HG03460 (cell line): ENCODE measurements around the gene ITM2C.

Experiments used
- ATAC-seq: cut with Tn5 transposase; IDR thresholded peaks from one replicate; pipeline ENCODE4 v1.9.1; 2021; ENCODE audit not compliant: unreplicated experiment

Gene ITM2C

DNA sequence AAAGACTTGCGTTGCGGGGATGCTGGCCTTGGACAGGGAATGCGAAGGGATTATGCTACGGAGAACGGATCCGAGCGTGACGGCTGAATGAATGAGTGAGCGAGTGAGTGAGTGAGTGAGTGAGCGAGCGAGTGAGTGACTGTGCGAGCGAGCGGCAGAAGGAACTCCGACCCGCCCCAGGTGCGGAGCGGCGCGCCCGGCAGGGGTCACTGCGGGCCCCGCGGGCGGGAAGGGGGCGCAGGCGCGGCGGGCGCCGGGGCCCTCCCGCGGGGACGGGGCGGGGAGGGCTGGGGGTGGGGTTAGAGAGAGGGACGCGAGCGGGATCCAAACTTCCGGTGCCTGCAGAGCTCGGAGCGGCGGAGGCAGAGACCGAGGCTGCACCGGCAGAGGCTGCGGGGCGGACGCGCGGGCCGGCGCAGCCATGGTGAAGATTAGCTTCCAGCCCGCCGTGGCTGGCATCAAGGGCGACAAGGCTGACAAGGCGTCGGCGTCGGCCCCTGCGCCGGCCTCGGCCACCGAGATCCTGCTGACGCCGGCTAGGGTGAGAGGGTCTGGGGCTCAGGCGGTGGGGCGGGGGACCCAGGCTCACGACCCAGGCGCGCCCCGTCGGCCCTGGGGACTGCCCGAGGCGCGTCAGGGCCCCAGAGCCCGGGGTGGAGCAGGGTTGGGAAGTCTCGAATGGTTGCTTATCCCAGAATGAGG, at the start of gene ITM2C:
TSS of gene ITM2C (plus strand) at position 338 of the 702 bp plus-strand sequence. CDS start at position 422, 84 bp downstream.
- ATAC-seq, result peak; percentile 59

DNA sequence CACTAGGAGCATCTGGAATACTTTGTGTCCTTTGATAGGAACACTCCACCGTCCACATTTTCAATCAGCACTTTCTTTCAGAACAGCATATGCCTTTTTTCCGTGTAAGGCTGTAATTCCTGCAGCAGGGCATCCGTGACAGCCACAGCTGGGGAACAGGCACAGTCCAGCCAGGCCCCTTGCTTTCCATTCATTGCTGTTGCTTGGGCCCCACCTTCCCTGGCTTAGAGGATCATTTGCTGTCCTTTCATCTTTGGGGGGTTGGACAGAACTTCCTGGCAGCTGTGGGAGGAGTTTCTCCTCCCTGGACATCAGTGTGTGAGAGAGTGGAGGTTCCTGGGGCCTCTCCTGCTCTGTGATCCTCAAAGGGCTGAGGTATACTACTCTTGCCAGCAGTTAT, 49.7 kb upstream of the ITM2C start:
- no peak for ATAC-seq

DNA sequence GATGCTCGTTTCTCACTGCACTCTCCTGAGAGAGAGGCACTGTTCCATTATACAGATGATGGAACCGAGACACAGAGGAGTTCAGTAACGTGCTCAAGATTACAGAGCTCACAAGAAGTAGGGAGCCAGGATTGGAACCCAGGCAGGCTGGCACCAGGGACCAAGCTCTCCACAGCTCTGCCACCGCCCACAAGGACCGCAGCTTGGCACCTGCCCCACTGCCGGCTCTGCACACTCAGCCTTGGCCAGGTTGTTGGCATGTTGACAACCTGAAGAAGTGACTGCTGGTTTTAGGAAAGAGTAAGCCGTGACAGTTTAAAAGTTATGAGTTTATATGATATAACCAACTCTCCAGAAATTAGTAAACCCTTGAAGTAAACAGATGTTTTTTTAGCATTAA, 48.0 kb upstream of the ITM2C start:
- ATAC-seq, result no peak

DNA sequence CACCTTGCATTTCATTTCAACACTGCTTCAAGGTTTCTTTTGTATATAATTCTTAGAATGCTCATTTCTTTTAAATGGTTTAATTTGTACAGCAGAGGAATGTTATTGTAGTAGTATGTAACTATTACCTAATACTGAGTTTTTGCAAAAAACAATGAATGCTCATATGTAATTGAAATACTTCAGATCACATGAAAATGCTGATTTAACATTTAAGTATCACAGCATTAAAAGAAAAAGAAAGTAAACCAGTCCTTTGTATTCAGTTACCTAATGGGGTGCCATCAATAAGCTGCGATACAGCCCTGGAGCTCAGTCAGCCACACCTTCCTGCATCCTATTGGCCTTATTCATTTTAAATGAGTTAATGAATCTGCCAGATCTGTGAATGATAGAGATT, 45.3 kb upstream of the ITM2C start:
- ATAC-seq, result no peak

DNA sequence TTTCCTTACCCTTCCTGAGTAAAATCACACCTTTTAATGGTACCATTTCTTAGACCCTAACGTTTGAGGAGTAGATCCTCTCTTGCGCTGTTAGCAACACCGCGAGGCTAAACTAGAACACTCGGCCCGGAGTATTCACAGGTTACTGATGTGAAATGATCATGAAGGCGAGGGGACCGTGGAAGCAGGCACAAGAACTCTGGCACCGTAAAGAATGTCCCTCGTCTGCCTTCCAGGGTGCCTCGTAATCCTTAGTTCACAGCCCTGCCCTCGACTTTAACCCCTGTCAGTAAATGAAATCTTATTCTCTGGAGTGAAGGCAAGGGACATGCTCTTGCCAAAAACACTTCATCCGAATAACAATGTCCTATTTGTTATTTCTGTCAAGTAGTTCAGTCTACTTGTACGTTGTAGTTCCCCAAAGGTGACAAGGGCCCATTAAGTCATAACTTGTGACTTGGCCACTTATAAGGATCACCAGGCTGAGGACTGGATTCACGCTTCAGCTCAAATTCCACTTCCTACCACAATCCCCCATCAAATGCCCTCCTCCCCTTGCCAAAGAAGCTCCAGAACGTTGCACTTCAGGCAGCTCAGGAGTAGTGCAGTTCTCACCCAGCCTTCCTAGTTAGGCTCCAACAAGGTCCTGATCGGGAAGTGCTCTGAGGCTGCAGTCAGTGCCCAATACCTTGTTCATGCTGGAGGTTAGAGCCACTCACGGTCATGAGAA, 43.3 kb upstream of the ITM2C start:
- no peak for ATAC-seq

DNA sequence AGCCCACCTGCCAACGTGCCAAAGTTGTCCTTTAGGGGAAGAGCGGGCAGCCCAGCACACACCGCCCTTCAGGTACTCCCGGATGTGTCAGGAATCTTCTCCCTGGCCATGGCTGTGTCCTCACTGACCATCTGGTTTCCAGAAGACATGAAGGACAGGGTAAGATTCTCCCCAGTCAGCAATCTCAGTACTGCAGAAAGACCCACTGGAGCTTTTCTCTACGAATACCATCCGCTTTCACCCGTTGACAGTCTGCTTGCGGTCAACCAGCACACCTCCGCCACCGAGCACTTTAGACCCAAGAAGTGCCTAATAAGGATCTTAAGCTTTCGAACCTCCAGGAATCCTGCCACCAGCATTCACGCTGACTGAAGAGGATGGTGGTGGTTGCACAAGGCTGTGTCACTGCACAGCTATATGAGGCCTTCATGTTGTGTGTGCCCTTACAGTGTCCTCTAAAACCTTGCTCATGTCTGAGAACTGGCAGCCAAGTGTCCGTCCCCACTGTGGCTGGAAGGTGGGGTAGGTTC, 42.7 kb upstream of the ITM2C start:
- ATAC-seq, result no peak

DNA sequence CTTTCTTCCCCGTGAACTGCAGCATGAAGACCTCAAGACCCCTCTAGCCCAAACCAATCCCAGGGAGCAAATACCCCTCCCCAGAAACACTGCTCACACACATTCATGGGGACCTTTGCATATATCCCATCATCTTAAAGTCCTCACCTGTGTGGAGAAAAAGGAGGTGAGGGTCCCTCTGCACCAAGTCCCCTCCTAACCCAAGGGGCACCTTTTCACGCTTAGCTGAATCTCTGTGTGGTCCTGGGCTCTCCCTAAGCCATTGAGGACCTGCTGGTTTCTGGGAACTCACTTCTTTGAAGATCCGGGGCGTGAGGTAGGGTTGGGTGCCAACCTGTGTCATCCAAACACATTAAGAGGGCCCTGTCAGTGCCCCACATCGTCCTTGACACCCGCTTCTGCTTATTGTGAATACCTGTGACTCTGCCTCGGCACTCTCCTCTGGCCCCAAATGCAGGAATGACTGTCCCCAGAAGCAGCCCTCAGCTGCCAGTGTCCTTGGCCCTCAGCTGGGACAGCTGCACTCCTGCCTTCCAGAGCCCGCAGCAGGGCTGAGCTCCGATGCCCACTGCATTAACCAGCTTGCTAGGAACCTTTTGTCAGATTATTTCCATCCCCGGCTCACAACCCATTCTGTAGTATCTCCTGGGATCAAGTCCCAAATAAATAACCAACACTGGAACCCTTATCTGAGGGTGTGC, 41.3 kb upstream of the ITM2C start:
- ATAC-seq, result no peak

DNA sequence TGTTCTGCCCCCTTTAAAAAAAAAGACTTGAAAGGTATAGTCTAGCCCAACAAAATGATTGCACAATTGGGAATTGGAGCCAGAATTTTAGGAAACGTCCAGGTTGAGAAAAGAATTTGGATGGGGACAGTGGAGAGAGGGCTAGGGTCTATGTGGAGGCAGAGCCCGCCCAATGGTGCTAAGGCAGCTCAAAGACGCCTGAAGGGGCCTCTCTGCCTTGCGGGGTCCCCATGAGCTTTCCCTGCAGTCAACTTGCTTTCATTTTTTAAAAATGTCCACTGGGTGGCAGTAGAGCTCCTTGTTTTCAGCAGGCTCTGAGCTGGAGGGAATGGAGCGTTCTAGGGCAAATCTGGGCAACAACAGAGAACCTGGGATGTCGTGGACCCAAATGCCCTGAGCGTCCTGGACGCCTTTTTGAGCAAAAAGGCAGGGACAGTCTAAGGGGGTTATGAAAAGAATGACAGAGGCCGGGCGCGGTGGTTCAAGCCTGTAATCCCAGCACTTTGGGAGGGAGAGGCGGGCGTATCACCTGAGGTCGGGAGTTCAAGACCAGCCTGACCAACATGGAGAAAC, 40.2 kb upstream of the ITM2C start:
- peak; percentile 58 for ATAC-seq

GRCh38 chr2:230825354-230825753, 39.4 kb upstream of the ITM2C start:
- no peak for ATAC-seq

DNA sequence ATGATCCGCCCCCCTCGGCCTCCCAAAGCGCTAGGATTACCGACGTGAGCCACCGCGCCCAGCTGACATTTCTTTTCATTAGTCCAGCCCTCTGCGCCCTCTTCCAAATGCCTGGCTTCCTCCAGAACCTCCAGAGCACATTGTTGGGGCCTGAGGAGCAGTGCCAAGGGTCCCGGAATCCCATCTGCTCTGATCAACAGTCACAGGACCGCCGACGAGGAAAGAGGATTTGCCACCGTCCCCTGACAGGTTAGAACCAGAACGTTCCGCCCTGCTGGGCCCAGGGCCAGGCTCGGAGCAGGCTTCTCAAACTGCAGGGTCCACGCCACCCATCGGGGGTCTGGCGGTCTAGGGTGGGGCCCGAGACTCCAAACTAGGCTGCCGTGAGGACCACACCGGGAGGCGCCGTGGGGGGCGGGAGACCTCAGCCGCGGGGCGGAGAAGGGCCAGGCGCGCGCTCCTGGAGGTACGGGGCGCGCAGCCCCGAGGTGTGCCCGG, 36.9 kb upstream of the ITM2C start:
- ATAC-seq, result no peak

DNA sequence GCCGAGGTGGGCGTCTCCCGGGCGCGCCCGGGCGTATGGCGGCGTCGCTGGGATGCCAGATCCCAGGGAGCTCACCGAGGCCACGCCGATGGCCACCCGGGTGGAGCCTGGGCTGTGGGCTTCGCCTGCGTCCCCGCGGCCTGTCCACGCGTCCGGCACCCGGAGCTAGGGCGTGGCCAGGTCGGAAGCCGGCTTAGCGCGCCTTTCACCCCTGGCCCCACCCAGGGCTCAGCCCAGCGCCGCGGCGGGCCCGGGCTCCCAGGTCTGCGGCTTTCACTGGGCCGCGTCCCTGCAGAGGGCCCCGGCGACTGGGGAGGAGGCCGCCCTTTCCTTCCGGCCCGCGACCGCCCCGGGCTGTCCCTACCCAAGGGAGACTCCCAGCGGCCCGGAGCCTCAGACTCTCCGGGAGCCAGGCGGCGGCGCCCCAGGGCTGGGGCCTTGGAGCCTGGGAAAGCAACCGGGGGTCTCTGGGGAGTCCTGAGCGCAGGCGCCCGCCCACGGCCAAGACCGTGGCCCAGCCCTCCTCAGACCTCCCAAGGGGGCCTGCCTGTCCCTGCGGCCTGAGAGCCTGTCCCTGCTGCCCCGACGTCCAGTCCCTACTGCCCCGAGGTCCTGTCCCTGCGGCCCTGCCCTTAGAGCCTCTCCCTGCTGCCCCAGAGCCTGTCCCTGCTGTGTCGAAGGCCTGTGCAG, 36.3 kb upstream of the ITM2C start:
- ATAC-seq, result no peak

DNA sequence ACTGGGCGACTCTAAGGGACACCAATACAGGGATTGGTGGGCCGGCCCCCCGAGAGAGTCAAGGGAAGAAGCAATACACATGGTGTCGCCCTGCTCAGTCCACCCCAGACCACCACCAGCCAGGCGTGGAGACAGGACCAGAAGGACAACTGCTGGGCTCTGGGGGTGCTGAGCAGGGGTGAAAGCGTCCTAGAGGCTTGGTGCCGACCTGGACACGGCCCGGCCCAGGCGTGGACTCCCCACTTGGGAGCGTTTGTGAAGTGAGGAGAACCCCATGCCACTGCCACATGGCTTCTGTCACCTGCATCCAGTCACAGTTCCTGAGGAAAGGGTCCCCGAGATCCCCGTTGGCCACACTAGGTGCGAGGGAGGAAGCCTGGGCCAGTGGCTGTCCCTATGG, 35.4 kb upstream of the ITM2C start:
- no peak for ATAC-seq

DNA sequence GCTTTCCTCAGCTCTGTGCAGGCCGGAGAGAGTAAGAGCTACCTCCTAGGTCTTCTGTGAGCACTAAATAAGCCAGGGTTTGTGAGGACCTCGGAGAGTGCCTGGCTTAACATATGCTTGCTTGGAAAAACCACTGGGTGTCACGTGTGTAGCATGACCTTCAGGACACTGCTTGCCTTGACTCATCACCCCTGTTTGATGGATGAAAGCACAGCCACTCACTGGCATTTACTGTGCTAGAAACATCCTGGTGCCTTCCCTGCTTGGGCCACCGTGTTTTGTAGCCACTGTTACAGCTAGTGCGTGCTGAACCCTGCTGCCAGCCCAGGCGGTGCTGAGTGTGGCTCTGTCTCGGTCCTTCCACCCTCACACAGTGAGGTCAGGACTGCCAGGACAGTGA, 34.8 kb upstream of the ITM2C start:
- no peak for ATAC-seq

- no peak for ATAC-seq
Observed at GRCh38 chr2:230830428-230830827, 34.3 kb upstream of the ITM2C start.

GRCh38 chr2:230840301-230840700, 24.4 kb upstream of the ITM2C start:
- ATAC-seq, result no peak

- no peak for ATAC-seq
Observed at GRCh38 chr2:230842473-230842872, 22.3 kb upstream of the ITM2C start.

GRCh38 chr2:230843132-230843531, 21.6 kb upstream of the ITM2C start:
- ATAC-seq, result no peak

DNA sequence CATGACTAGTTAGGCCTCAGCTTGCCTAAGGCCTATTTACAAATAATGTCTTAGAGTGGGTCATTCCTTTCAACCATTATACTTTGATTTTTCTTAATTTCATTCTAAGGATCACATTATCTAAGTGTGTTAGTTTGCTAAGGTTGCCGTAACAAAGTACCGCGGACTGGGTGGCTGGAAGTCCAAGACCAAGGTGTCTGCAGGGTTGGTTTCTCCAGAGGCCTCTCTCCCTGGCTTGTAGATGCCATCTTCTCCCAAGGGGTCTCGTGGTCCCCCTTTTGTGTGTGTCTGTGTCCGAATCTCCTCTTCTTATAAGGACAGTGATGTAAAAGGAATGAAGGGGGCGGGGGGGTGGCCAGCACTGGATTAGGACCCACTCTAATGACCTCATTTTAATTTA, 18.4 kb upstream of the ITM2C start:
- no peak for ATAC-seq

DNA sequence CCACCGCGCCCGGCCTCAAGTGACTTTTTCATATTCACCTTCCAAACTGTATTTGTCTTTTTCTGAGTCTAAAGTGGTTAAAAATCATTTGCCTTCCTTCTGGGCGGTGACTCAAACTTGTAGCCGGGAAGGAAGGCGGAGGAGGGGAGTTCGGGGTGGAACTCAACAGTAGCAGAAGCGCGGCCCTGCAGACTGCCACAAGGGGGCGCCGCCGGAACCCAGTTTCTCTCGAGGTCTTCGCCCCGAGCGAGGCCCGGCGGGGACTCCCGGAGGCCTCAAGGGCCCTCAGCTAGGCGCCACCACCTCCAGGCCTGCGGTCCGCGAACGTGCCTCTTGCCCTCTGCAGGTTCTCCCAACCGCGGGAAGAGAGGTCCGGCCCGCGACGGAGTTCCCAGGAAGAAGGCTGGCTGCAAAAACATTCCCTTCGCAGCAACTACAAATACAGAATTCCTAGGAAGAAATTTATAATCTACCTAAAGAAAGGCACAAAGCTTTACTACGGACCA, 16.8 kb upstream of the ITM2C start:
- peak; percentile 83 for ATAC-seq

- ATAC-seq, result no peak
Observed at GRCh38 chr2:230849633-230850357, 14.9 kb upstream of the ITM2C start.
